Aortic smooth muscle cell (primary cell): Measurements from ENCODE around the gene GABRG3. TPM values are rescaled to one million over a fixed set of nuclear protein-coding genes. Genes with fewer than 3 reads are reported as not detected.

ENCODE experiments used
- total RNA-seq: library from RNA; depleted of rRNA; stranded (reverse); fragments of >200 nt; gene quantifications from 2 replicates; pipeline ENCODE4 v1.2.3, GENCODE V29; 2014

The GABRG3 gene
- total RNA-seq, result not detected in 2 replicates

GRCh38 chr15:26970712-26971210, at the start of gene GABRG3:
Gene GABRG3, plus strand, starts transcription at chr15:26971181.

Other genes with a start within 250 kb of the GABRG3 start
- gene GABRB3, start 198.1 kb upstream of the GABRG3 start, total RNA-seq, result 0.81 and 1.1 TPM in 2 replicates
- not detected in 2 replicates for gene GABRA5, start 104.1 kb upstream of the GABRG3 start, total RNA-seq